Esophagus muscularis mucosa (tissue), 4 donors: Measurements from ENCODE around the gene DLG4. TPM values are rescaled to one million over a fixed set of nuclear protein-coding genes. Genes with fewer than 3 reads are reported as not detected.

ENCODE experiments used
- DNase-seq: peaks from one replicate; pipeline ENCODE4 v3.0.0-alpha.2; 2017; ENCODE audit errors: extremely low spot score
- H3K27ac ChIP-seq, 4 donors: fragments of 200-600 bp; sonication (generic); replicated peaks in 1 of 4; 1 replicate in 3 of 4; 2 replicates in 1 of 4; pipeline ENCODE4 v1.5.1; 2016 to 2019; ENCODE audit warnings: mild to moderate bottlenecking in 1 of 4
- H3K27me3 ChIP-seq, 4 donors: fragments of 200-600 bp; sonication (generic); one replicate each; pipeline versions ENCODE4 v1.5.1 to v1.6.0; 2016 to 2019
- H3K36me3 ChIP-seq, 4 donors: fragments of 200-600 bp; sonication (generic); one replicate each; pipeline ENCODE4 v1.5.1; 2016 to 2019
- H3K4me1 ChIP-seq, 4 donors: fragments of 200-600 bp; sonication (generic); one replicate each; pipeline ENCODE4 v1.5.1; 2016 to 2019
- H3K4me3 ChIP-seq, 4 donors: fragments of 200-600 bp; sonication (generic); 1 replicate in 2 of 4; 2 replicates in 2 of 4; pipeline ENCODE4 v1.5.1; 2016 to 2019; ENCODE audit warnings: mild to moderate bottlenecking in 4 of 4, moderate library complexity in 1 of 4
- H3K9me3 ChIP-seq, 4 donors: fragments of 200-600 bp; sonication (generic); 1 replicate in 3 of 4; 2 replicates in 1 of 4; pipeline ENCODE4 v1.5.1; 2016 to 2019
- EP300 ChIP-seq: sonication (generic); formaldehyde crosslinking; IDR thresholded peaks from one replicate; pipeline ENCODE4 v1.6.1; 2017; ENCODE audit warnings: antibody characterized with exemption
- POLR2A ChIP-seq: fragments of 450-650 bp; IDR thresholded peaks from one replicate; pipeline ENCODE4 v1.6.1; 2017; ENCODE audit warnings: antibody characterized with exemption, moderate library complexity, mild to moderate bottlenecking, low read depth
- POLR2AphosphoS5 ChIP-seq, 2 donors: sonication (generic); formaldehyde crosslinking; IDR thresholded peaks; one replicate each; pipeline ENCODE4 v1.6.1; 2017; ENCODE audit warnings: antibody characterized with exemption in 2 of 2
- WGBS: methylation state at CpG from one replicate; pipeline ENCODE4 v1.1.5; 2018; 5-methylcytosine and 5-hydroxymethylcytosine counted together
- intact Hi-C: fragments of 100-400 bp; cut with DNase I; formaldehyde crosslinking; loops from one replicate; pipeline ENCODE4 v1.15.1; 2023
- total RNA-seq, 4 donors: library from RNA; depleted of rRNA; stranded (reverse); fragments of >200 nt; gene quantifications; one replicate each; pipeline versions ENCODE4 v1.1.0 to v1.2.1, GENCODE V29; 2016
- TF ChIP-seq, protein P1 (sequence below), 3 experiments: fragments of 200-600 bp in 2 of 3; fragments of 450-650 bp in 1 of 3; sonication (generic) in 2 of 3; IDR thresholded peaks; one replicate each; pipeline ENCODE4 v1.5.1; 2017 to 2019; ENCODE audit warnings: antibody characterized with exemption in 3 of 3, mild to moderate bottlenecking in 2 of 3, moderate library complexity in 1 of 3

DLG4 gene
- total RNA-seq, 4 donors from 2014 or later = 12.3 to 21.4 (median 16.5) TPM

DNA sequence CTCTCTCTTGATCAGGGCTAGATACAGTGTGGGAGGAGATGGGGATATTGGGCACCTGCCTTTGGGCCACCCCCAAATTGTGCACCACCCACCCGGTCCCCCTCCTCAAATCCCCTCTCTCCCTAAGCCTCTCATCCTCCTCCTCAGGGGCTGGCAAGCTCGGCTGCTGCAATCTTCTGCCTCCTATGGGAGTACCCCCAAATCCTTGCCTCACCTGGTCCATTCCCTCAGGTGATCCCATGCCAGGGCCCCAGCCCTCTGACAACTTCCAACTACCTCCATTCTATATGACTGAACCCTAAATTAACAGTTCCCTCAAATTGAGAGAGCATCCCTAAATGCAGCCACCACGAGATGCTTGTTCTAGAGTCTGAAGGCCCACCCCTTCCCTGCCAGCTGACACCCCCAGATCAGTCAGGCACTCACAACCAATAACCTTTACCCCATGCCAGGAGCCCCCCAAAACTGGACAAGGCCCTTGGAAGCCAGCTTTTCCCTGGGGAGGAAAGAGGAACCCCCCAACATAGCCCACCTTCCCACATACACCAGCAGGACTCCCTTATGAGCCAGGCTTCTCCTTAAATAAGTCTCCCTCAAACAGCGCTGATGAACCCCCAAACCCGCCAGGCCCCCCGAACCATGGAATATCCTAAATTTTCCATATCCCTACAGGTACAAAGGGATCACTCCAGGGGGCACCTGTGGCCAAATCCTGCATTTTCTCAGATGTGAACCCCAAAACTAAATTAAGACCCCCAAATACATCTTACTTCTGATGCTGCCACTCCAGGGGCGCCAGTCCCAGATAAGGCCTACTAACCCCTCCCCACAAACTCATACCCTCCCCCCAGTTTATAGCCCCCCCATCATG, 3.2 kb downstream of the DLG4 start:
- no peaks in the 10 kb centered on the region for H3K27me3 ChIP-seq
- H3K4me1 ChIP-seq = peaks cover 55 to 84% (median 83%) of the 10 kb centered on the region in 4 donors
- intact Hi-C loops = no loop called here
- peak overlapping the region; percentile 56 to 68 (median 62) for H3K4me3 ChIP-seq
- peak overlapping the region; percentile 92 to 99 (median 97) for H3K27ac ChIP-seq
- TF ChIP-seq EP300 (no peak), POLR2A (no peak), POLR2AphosphoS5 (IDR thresholded peaks at IDR 0.05) (no peak)
- TF ChIP-seq, protein P1, sequence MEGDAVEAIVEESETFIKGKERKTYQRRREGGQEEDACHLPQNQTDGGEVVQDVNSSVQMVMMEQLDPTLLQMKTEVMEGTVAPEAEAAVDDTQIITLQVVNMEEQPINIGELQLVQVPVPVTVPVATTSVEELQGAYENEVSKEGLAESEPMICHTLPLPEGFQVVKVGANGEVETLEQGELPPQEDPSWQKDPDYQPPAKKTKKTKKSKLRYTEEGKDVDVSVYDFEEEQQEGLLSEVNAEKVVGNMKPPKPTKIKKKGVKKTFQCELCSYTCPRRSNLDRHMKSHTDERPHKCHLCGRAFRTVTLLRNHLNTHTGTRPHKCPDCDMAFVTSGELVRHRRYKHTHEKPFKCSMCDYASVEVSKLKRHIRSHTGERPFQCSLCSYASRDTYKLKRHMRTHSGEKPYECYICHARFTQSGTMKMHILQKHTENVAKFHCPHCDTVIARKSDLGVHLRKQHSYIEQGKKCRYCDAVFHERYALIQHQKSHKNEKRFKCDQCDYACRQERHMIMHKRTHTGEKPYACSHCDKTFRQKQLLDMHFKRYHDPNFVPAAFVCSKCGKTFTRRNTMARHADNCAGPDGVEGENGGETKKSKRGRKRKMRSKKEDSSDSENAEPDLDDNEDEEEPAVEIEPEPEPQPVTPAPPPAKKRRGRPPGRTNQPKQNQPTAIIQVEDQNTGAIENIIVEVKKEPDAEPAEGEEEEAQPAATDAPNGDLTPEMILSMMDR (IDR thresholded peaks at IDR 0.05) = no peak
- H3K36me3 ChIP-seq = peaks cover 0 to 11% (median 5%) of the 10 kb centered on the region in 4 donors
- H3K9me3 ChIP-seq = no peaks in the 10 kb centered on the region
- DNase-seq = no peak
- 16% methylated on average over 7 of the region's 7 CpGs for WGBS

DNA sequence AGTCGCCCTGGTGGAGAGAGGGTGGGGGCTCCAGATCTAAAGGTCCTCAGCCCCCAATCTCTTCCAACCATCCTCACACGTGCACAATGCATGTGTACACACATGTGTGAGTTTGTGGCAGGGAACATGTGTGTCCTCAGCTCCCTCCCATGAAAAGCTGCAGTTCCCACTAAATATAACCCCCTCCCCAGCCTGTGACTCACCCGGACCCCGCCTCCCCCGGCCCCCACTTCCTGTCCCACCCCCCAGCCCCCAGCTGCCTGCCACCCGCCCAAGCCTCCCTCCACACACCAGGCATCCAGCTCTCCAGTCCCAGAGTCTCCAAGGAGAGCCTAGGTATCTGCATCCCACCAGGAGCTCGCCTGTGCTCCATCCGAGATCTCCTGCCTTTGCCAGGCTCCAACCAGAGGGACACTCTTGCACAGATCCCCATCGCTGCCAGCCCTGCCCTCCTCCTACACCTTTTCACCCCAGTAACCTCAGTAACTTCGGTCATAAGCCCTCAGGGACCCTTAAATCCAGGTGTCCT, 3.9 kb downstream of the DLG4 start:
- no peak for TF ChIP-seq POLR2A
- TF ChIP-seq EP300 = no peak
- TF ChIP-seq POLR2AphosphoS5 (IDR thresholded peaks at IDR 0.05) = no peak
- TF ChIP-seq, protein P1 (IDR thresholded peaks at IDR 0.05) = no peak
- peak overlapping the region; percentile 56 to 68 (median 64) for H3K4me3 ChIP-seq
- H3K9me3 ChIP-seq = no peaks in the 10 kb centered on the region
- H3K27ac ChIP-seq = peak overlapping the region; percentile 92 to 99 (median 97)
- H3K4me1 ChIP-seq = peaks cover 50 to 84% (median 82%) of the 10 kb centered on the region in 4 donors
- peaks cover 0 to 3% (median 0%) of the 10 kb centered on the region in 4 donors for H3K36me3 ChIP-seq
- H3K27me3 ChIP-seq = no peaks in the 10 kb centered on the region
- intact Hi-C loops = no loop called here
- 16% methylated on average over 6 of the region's 10 CpGs for WGBS
- no peak for DNase-seq

DNA sequence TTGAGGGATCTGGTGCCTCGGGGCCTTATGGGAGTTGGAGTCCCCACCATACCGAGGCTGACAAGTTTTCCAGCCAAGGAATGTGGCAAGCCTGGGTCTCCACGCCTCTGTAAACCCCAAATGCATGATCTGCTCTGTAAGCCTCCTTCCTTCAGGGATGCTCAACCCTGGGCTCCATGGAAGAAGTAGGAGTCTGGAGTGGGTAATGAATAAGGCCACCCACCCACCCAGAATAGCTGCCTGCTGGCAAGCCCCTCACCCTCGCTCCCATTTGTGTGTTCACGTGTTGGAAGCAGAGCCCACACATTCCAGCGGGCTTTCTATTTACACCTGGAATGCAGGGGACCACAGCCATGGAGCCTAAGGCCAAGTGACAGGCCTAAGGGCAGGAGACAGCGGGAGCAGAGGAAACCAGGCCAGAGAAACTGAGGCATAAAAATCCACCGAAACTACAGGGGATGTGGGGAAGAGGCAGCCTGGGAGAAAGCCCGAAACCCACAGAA, 4.4 kb downstream of the DLG4 start:
- intact Hi-C loops = no loop called here
- H3K27ac ChIP-seq = peak overlapping the region; percentile 92 to 99 (median 97)
- DNase-seq = peak; percentile 99
- H3K4me3 ChIP-seq = peak overlapping the region; percentile 62 to 64 (median 64)
- H3K9me3 ChIP-seq = no peaks in the 10 kb centered on the region
- no peaks in the 10 kb centered on the region for H3K36me3 ChIP-seq
- WGBS = 19% methylated on average over 9 of the region's 9 CpGs
- H3K27me3 ChIP-seq = no peaks in the 10 kb centered on the region
- H3K4me1 ChIP-seq = peaks cover 49 to 81% (median 77%) of the 10 kb centered on the region in 4 donors
- TF ChIP-seq, protein P1 (IDR thresholded peaks at IDR 0.05) = no peak
- TF ChIP-seq POLR2AphosphoS5 (IDR thresholded peaks at IDR 0.05) (peak in 1 of 2 donors; percentile 77), EP300 (no peak), POLR2A (no peak)

DNA sequence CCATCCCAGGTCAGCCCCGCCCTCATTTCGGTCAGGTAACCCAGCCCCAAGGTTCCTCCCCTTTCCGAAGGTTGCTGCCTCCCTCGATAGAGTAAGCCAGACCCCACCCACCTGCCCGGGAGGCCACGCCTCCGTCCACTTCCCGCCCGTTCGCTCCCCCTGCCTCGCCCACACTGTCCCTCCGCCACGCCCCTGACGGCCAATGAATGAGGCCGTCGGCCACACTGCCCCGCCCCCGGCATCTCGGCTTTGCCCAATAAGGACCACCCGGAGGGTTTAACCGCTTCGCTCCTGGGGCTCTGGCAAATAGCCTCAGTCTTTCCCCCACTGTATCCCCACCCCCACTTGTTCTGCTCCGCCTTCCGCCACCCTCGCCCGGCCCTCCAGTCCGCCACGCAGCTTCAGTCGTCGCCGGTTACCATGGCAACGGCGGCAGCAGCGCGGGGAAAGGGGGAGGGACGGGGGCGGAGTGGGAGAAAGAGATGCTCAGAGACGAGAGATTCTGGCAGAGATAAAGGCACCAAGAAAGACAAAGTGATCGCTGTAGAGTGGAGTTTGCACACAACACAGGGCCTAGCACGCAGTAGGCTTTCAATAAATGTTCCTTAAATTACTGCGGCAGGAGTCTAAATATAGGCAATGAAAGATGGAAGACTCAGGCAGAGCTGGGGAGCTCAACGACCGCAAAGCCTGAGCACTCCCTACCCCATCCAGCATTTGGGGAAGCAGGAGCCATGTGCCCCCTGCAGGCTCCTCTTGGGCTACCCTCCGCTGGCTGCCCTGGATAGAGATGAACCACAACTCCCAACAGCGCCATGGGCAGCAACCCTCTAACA, 5.1 kb downstream of the DLG4 start:
- peak; percentile 100 for DNase-seq
- no peaks in the 10 kb centered on the region for H3K27me3 ChIP-seq
- H3K36me3 ChIP-seq = no peaks in the 10 kb centered on the region
- TF ChIP-seq, protein P1 (IDR thresholded peaks at IDR 0.05) = peak; percentile 18 to 51 (median 39)
- TF ChIP-seq POLR2AphosphoS5 (IDR thresholded peaks at IDR 0.05) = peak; percentile 36 to 62
- TF ChIP-seq EP300 = no peak
- no peak for TF ChIP-seq POLR2A
- peaks cover 49 to 79% (median 75%) of the 10 kb centered on the region in 4 donors for H3K4me1 ChIP-seq
- WGBS = 1% methylated on average over 35 of the region's 45 CpGs
- H3K4me3 ChIP-seq = peak overlapping the region; percentile 62 to 64 (median 64)
- intact Hi-C loops = no loop called here
- H3K9me3 ChIP-seq = no peaks in the 10 kb centered on the region
- H3K27ac ChIP-seq = peak overlapping the region; percentile 92 to 99 (median 97)
